ENCODE measurements around the gene AGAP2. TPM values are rescaled to one million over a fixed set of nuclear protein-coding genes. Genes with fewer than 3 reads are reported as not detected.

Gene AGAP2
- total and polyA plus RNA-seq, 2 of the 13 experiments (the other 11 are each of a cell fraction or from before 2014, with no cell fraction given) = 0.38 to 0.45 TPM

- 0 out of 2 replicates have a peak, but pooled peaks have one; percentile 61 for TF ChIP-seq ZSCAN25 (CRISPR knock-in tag; IDR thresholded peaks at IDR 0.05)
- TF ChIP-seq GRHL1 (CRISPR knock-in tag; conservative IDR thresholded peaks at IDR 0.05) = no peak
- TF ChIP-seq ZNF337 (CRISPR knock-in tag; IDR thresholded peaks at IDR 0.05; ENCODE audit: borderline replicate concordance, low read depth) = peak; percentile 58; the same call in 1 of the 2 replicates
- TF ChIP-seq KIAA2018 (CRISPR knock-in tag; IDR thresholded peaks at IDR 0.05; ENCODE audit: borderline replicate concordance) = 0 out of 2 replicates have a peak, but pooled peaks have one; percentile 59
- peak; percentile 54; the same call in 1 of the 2 replicates for TF ChIP-seq STAT6 (CRISPR knock-in tag; IDR thresholded peaks at IDR 0.05; ENCODE audit: borderline replicate concordance)
- no peak for TF ChIP-seq ZNF597 (CRISPR knock-in tag; IDR thresholded peaks at IDR 0.05)
- no peak for TF ChIP-seq BCLAF1 (IDR thresholded peaks at IDR 0.05)
- TF ChIP-seq RORA (CRISPR knock-in tag; IDR thresholded peaks at IDR 0.05) = no peak
- TF ChIP-seq KLF13 (CRISPR knock-in tag; IDR thresholded peaks at IDR 0.05) = no peak
- TF ChIP-seq ZNF607 (CRISPR knock-in tag; IDR thresholded peaks at IDR 0.05; ENCODE audit: borderline replicate concordance) = 0 out of 2 replicates have a peak, but pooled peaks have one; percentile 1
- TF ChIP-seq ZNF138 (CRISPR knock-in tag; IDR thresholded peaks at IDR 0.05; ENCODE audit: low read depth) = peak; percentile 81; the same call in 1 of the 2 replicates
These were observed 33.4 kb upstream of the AGAP2 start, which contains the start of gene METTL1 (continued) for GRCh38 chr12:57771873-57772428.
